SH-SY5Y (cell line): ENCODE measurements around the gene RPL10.

Experiments used
- GATA2 ChIP-seq: IDR thresholded peaks from 2 replicates; pipeline ENCODE4 v1.6.1; 2011; ENCODE audit warnings: mild to moderate bottlenecking, low read depth, low read length
- GATA3 ChIP-seq: IDR thresholded peaks from 2 replicates; pipeline ENCODE4 v1.6.1; 2011; ENCODE audit warnings: low read depth, mild to moderate bottlenecking, low read length, moderate library complexity

GRCh38 chrX:154430916-154431315 lies 32.7 kb downstream of the RPL10 start:
- TF ChIP-seq GATA2 (no peak), GATA3 (no peak)
